Measurements from ENCODE around the gene MCF2.

- no peak for TF ChIP-seq ZNF274 (IDR thresholded peaks at IDR 0.05; ENCODE audit: low read depth, low read length)
- no peak for TF ChIP-seq YY1 (IDR thresholded peaks at IDR 0.05; ENCODE audit: insufficient read depth, insufficient read length)
- no peak for TF ChIP-seq SUZ12 (IDR thresholded peaks at IDR 0.05; ENCODE audit: extremely low read depth, insufficient read depth, insufficient read length)
These were observed 163.4 kb downstream of the MCF2 start for GRCh38 chrX:139544591-139544990.

Measured in NT2/D1 (cell line).